Measurements from ENCODE around the gene NDUFV2.

NDUFV2 gene

DNA sequence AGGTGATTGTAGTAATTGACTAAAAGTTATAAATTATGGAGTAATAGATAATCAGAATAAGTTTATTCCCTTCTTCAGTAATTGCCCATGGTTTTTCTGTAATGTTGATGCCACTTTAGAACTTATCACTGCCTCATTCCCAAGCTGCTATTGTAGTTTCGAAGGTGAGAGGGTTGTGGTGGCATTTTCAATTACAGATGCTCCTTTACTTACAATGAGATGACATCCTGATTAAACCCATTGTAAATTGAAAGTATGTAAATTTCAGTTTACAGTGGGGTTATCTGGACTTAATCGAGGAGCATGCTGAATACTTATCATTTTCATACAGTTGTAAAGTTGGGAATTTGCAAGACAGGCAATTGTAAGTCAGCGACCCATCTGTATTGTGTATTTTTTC is 2.9 kb downstream of the NDUFV2 start:
- no peak overlapping the region for H3K4me3 ChIP-seq (ENCODE audit: low read length)
- TF ChIP-seq, protein P1, sequence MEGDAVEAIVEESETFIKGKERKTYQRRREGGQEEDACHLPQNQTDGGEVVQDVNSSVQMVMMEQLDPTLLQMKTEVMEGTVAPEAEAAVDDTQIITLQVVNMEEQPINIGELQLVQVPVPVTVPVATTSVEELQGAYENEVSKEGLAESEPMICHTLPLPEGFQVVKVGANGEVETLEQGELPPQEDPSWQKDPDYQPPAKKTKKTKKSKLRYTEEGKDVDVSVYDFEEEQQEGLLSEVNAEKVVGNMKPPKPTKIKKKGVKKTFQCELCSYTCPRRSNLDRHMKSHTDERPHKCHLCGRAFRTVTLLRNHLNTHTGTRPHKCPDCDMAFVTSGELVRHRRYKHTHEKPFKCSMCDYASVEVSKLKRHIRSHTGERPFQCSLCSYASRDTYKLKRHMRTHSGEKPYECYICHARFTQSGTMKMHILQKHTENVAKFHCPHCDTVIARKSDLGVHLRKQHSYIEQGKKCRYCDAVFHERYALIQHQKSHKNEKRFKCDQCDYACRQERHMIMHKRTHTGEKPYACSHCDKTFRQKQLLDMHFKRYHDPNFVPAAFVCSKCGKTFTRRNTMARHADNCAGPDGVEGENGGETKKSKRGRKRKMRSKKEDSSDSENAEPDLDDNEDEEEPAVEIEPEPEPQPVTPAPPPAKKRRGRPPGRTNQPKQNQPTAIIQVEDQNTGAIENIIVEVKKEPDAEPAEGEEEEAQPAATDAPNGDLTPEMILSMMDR (conservative IDR thresholded peaks at IDR 0.05; ENCODE audit: low read depth, low read length), result no peak
- no peak for DNase-seq (ENCODE audit: low read depth)

GRCh38 chr18:9106094-9106493 is 3.6 kb downstream of the NDUFV2 start:
- no peak overlapping the region for H3K4me3 ChIP-seq (ENCODE audit: low read length)
- DNase-seq (ENCODE audit: low read depth), result no peak

GRCh38 chr18:9106800-9107584 is 4.5 kb downstream of the NDUFV2 start:
- H3K4me3 ChIP-seq (ENCODE audit: low read length), result no peak overlapping the region
- no peak for DNase-seq (ENCODE audit: low read depth)
- TF ChIP-seq, protein P1 (conservative IDR thresholded peaks at IDR 0.05; ENCODE audit: low read depth, low read length), result no peak

More at GRCh38 chr18:9106094-9106493, 3.6 kb downstream of the NDUFV2 start:
- TF ChIP-seq, protein P1 (conservative IDR thresholded peaks at IDR 0.05; ENCODE audit: low read depth, low read length), result no peak

DNA sequence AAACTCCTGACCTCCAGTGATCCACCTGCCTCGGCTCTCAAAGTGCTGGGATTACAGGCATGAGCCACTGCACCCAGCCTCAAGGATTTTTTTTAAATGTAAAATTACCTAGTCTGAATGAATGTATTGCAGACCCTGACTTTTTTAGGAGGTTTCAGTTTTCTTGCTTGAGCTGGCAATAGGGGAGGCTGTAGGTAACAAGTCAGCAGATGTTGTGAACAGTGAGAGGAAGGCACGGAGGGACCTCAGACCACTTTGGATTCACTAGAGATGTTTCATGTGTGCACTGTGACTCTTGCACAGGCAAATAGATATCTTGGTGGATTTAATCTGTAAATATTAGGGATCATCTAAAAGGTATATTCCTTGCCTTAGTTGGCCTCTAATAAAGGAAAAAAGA is 6.4 kb downstream of the NDUFV2 start:
- no peak overlapping the region for H3K4me3 ChIP-seq (ENCODE audit: low read length)
- DNase-seq (ENCODE audit: low read depth), result no peak
- TF ChIP-seq, protein P1 (conservative IDR thresholded peaks at IDR 0.05; ENCODE audit: low read depth, low read length), result no peak

DNA sequence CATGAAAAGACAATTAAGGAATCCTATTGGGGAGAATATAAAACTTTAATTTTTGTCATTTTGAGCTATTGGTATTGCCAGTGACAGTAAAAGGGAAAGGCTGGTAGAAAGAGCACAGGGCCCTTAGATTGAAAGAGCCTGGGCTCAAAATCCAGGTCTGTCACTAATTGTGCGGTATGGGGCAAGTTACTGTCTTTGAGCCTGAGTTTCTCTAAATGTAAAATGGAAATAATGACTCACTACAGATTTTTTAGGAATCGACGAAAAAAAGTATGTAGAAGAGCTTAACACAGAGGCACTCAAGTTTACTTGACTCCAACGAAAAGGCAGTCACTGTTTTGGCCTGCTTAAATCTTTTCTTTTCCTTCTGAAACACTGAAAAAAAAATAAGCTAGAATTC is 7.0 kb downstream of the NDUFV2 start:
- DNase-seq (ENCODE audit: low read depth), result no peak
- TF ChIP-seq, protein P1 (conservative IDR thresholded peaks at IDR 0.05; ENCODE audit: low read depth, low read length), result no peak
- H3K4me3 ChIP-seq (ENCODE audit: low read length), result no peak overlapping the region

- no peak overlapping the region for H3K4me3 ChIP-seq (ENCODE audit: low read length)
- TF ChIP-seq, protein P1 (conservative IDR thresholded peaks at IDR 0.05; ENCODE audit: low read depth, low read length), result no peak
- DNase-seq (ENCODE audit: low read depth), result no peak
Observed at GRCh38 chr18:9113468-9114149, 11.1 kb downstream of the NDUFV2 start.

DNA sequence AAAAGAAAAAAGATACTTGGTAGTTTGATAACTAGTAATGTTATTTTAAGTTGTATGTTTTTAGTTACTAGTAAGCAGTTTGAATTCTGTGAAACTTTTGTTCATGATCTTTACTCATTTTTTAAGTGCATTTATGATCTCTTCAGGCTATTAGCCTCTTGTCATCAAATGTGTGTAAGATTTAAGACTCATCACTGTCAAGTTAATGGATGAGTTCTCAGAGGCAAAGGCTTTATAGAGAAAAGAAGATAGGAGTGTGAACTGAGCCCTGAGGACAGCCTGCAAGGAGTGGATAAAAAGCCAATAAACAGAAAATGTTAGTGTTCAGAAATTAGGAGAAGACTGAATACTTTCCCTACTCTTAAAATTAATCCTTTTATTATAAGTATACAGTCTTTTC is 13.5 kb downstream of the NDUFV2 start:
- H3K4me3 ChIP-seq (ENCODE audit: low read length), result no peak overlapping the region
- TF ChIP-seq, protein P1 (conservative IDR thresholded peaks at IDR 0.05; ENCODE audit: low read depth, low read length), result no peak
- no peak for DNase-seq (ENCODE audit: low read depth)
